NK-92 (cell line): Measurements from ENCODE around the gene CYTL1.
"Not testable (repeated sequence)": the region's sequence is repeated elsewhere in the genome, so short reads cannot be mapped to it uniquely, and the experiment has no call there.

Experiments
- DNase-seq: peaks from one replicate; lab custom pipeline; 2025; ENCODE audit not compliant: unreplicated experiment; lab: John Stamatoyannopoulos, UW

Gene CYTL1

GRCh38 chr4:5034206-5034605 is 14.9 kb upstream of the CYTL1 start:
- no peak for DNase-seq

DNA sequence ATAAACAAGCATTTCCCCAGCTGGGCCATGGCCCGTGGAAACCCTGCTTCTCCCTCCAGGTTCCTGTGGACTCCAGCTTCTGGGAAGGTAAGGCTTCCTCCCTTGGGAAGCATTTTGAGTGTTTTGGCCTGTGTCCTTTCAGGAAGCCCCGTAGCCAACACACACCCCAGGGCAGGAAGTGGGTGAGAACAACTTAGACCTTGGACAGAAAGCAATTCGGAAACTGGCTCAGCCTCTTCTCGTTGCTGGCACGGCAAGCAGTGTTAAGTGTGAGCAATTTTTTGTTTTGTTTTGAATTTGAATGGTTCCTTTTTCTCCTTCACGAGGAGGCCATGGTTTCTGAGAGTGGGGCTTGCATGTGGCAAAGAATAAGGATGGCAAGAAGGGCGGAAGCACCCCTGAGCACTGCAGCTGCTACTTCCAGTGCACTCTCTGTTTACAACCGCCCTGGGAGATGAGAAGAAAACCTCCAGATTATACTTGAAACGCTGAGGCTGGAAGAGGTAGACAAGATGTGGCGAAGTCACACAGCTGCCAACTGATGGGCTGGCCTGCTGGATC is 14.1 kb upstream of the CYTL1 start:
- DNase-seq = no peak

GRCh38 chr4:5032813-5033212 is 13.6 kb upstream of the CYTL1 start:
- no peak for DNase-seq

DNA sequence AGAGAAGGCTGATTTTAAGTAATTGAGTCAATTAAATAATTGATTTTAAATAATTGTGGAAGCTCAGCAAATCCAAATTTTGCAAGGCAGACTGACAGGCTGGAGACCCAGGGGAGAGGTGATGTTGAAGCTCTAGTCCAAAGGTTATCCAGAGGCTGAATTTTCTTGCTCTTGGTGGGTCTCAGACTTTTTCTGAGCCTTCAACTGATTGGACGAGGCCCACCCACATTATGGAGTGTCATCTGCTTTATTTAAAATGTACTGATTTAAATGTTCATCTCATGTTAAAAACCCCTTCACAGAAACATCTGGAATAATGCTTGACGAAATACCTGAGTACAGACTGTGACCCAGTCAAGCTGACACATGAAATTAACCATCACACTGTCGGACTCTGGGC is 11.7 kb upstream of the CYTL1 start:
- no peak for DNase-seq

DNA sequence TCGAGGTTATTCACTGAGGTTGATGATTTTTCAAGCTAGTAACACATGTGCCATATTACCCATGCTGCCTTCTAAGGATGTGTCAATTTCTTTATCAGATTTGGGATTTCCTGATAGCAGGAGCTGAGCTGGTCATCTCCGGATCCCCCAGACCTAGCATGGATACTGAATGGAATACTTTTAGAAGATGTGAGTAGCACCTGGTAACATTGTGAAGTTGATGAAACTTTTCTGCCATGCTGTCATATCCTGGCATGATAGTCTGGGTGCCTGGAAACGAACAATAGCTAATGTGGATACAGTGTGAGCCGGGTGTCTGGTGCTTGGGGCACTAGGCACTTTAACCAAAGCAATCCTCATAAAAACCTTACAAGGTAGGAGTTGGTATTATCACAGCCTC is 11.0 kb upstream of the CYTL1 start:
- no peak for DNase-seq

DNA sequence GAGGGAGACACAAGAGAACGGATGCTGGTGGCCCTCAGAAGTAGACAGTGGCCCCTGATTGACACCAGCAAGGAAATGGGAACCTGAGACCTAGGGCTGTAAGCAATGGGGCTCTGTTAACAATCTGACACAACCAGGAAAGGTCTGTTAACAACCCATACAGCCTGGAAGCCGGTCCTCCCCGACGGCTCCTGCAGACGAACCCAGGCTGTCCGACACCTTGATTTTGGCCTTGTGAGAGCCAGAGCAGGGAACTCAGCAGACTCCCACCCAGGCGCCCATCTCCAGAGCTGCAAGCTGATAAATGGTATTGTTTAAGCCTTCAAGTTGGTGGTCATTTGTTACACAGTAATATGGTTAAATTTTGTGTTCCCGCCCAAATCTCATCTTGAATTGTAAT is 10.2 kb upstream of the CYTL1 start:
- DNase-seq = no peak

GRCh38 chr4:5028480-5028879 is 9.2 kb upstream of the CYTL1 start:
- DNase-seq = no peak

GRCh38 chr4:5027346-5027745 is 8.1 kb upstream of the CYTL1 start:
- DNase-seq = no peak

DNA sequence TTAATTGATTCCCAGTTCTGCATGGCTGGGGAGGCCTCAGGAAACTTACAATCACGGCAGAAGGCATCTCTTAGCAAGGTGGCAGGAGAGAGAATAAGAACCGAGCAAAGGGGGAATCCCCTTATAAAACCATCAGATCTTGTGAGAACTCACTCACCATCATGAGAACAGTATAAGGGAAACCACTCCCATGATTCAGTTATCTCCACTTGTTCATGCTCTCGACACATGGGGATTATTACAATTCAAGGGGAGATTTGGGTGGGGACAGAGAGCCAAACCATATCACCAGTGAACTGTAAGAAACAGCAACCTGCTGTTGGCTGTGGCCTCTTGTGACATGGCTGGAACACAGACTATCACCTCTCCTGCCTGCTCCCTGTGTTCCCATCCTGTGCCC is 7.1 kb upstream of the CYTL1 start:
- DNase-seq = no peak

GRCh38 chr4:5024673-5025072 is 5.4 kb upstream of the CYTL1 start:
- no peak for DNase-seq

GRCh38 chr4:5021546-5021945 is 2.3 kb upstream of the CYTL1 start:
- DNase-seq = no peak

GRCh38 chr4:5020341-5020740 is 1.1 kb upstream of the CYTL1 start:
- DNase-seq = no peak

- DNase-seq = no peak
Observed at GRCh38 chr4:5019796-5020195, 538 bp upstream of the CYTL1 start.

DNA sequence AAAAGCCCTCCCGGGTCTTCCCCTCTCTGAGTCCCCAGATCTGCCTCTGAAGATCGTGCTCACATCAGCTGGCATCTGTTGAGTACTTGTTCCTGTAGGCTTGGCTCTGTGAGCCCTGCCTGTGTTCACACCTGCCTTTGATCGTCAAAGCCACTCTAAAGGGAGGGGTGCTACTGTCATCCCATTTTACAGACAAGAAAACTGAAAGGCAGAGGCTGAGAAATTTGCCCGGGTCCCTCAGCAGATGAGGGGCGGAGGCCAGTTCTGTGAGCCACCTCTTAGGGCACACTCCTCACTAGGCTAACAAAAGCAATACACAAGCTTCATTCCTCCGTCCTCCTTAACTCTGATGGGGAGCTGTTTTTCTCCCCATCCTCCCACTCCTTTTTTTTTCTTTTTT is 655 bp downstream of the CYTL1 start:
- DNase-seq = no peak

GRCh38 chr4:5018096-5018495 is 1.2 kb downstream of the CYTL1 start:
- DNase-seq = no peak

DNA sequence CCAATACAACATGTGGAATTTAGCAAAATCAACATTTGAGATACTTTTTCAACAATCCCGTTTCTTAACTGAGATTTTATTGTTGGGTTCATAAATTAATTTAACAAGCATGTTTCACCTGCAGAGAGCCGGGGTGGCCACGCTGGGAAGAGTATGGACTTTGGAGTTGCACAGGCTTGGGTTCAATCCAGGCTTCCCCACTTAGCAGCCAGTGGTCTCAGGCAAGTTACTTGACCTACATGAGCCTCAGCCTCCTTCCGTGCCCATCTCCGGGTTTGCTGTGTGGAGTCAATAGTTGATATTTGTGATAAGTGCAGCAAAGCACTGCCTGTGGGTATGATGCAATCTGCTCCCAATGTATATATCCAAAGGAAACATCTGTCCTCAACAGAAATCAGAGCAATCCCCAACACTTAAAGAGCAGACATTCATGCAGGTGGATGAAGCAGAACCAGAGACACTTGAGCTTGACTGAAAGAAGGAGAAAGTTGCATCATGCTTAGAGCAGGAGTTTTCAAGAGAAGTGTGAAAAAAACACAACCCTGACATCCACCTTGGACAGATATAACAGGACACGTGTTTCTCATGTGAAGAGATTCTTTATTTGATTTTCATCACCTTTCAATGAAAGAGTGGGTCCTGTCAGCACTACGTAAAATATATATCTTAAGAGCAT is 5.1 kb downstream of the CYTL1 start:
- DNase-seq = no peak

- DNase-seq = no peak
Observed at GRCh38 chr4:5012958-5013357, 6.3 kb downstream of the CYTL1 start.

GRCh38 chr4:5012244-5012898 is 6.9 kb downstream of the CYTL1 start:
- DNase-seq = no peak

GRCh38 chr4:5010984-5011383 is 8.3 kb downstream of the CYTL1 start:
- DNase-seq = no peak

GRCh38 chr4:5009796-5010195 is 9.5 kb downstream of the CYTL1 start:
- DNase-seq = no peak

DNA sequence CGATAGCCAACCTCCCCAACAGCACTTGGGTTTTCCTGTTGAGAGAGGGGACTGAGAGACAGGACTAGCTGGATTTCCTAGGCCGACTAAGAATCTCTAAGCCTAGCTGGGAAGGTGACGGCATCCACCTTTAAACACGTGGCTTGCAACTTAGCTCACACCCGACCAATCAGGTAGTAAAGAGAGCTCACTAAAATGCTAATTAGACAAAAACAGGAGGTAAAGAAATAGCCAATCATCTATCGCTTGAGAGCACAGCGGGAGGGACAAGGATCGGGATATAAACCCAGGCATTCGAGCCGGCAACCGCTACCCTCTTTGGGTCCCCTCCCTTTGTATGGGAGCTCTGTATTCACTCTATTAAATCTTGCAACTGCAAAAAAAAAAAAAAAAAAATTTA is 12.3 kb downstream of the CYTL1 start:
- not testable (repeated sequence) for DNase-seq

DNA sequence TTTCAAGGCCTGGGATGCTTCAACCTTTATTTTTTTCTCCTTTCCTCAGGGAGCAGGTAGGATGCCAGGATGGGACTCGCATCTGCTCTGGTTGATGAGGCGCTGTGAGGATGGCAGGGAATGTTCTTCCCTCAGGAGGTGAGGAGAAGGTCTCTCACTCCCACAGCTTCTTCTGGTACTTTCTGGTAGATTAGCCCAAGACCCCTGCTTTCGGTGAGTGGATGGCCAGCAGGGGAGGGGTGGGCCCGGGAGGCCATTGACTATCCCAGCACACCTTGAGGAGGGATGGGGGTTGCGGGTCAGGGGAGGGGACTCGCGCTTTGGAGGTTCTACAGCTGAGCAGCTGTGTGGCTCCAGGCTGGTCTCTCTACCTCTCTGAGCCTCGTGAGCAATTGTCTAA is 14.8 kb downstream of the CYTL1 start:
- DNase-seq = no peak

DNA sequence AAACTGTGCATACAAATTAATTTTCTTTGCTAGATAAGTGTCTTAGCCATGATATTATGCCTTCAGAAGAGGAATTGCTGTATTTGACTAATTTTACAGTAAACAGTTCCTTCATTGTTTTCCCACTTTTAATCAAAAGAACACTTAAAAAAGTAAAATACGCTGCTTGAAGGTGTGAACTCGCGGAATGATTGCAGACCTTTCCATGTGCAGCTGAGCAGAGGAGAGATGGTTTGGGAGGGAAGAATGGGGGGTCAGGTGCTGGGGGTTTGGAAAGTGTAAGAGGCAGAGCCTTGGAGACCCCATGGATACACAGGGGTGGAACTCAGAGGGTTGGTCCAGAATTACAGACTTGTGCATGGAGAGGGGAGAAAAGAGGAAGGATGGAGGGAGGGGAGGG is 15.3 kb downstream of the CYTL1 start:
- DNase-seq = no peak
